OCI-LY1 (cell line): ENCODE data around the gene POLR1A.

Experiments
- H2AFZ ChIP-seq: fragments of 200-600 bp; sonication (generic), shearing (Covaris generic); 2 replicates; pipeline ENCODE4 v1.6.0; 2014; ENCODE audit warnings: antibody characterized with exemption, mild to moderate bottlenecking, low read length
- H3F3A ChIP-seq: fragments of 200-600 bp; sonication (generic), shearing (Covaris generic); 2 replicates; pipeline ENCODE4 v1.6.0; 2014; ENCODE audit warnings: mild to moderate bottlenecking, antibody characterized with exemption, low read length, moderate library complexity; ENCODE audit not compliant: insufficient read depth
- H3K27ac ChIP-seq: fragments of 200-600 bp; sonication (generic); 2 replicates; pipeline ENCODE4 v1.5.1; 2014; ENCODE audit warnings: low read length, mixed run types, mild to moderate bottlenecking, low read depth; ENCODE audit not compliant: poor library complexity, severe bottlenecking
- H3K27me3 ChIP-seq: fragments of 200-600 bp; sonication (generic); 2 replicates; pipeline ENCODE4 v1.6.0; 2014; ENCODE audit warnings: antibody characterized with exemption, mild to moderate bottlenecking, low read length, moderate library complexity; ENCODE audit not compliant: insufficient read depth
- H3K36me3 ChIP-seq: fragments of 200-600 bp; sonication (generic); 2 replicates; pipeline ENCODE4 v1.6.1; 2014; ENCODE audit warnings: mild to moderate bottlenecking, antibody characterized with exemption, low read length, moderate library complexity, mixed read lengths; ENCODE audit not compliant: insufficient read depth
- H3K4me1 ChIP-seq: fragments of 200-600 bp; sonication (generic); 2 replicates; pipeline ENCODE4 v1.5.1; 2014; ENCODE audit warnings: mild to moderate bottlenecking, low read length, moderate library complexity; ENCODE audit not compliant: insufficient read depth, severe bottlenecking
- H3K4me2 ChIP-seq: fragments of 200-600 bp; sonication (generic), shearing (Covaris generic); 2 replicates; pipeline ENCODE4 v1.6.1; 2014; ENCODE audit warnings: low read length
- H3K4me3 ChIP-seq: fragments of 200-600 bp; sonication (generic); 2 replicates; pipeline ENCODE4 v1.5.1; 2014; ENCODE audit warnings: low read length, low read depth, mild to moderate bottlenecking, mixed read lengths; ENCODE audit not compliant: poor library complexity, severe bottlenecking
- H3K79me2 ChIP-seq: fragments of 200-600 bp; shearing (Covaris generic); 2 replicates; pipeline ENCODE4 v1.6.1; 2016; ENCODE audit warnings: mixed run types, low read length, mixed read lengths; ENCODE audit not compliant: insufficient read depth
- H3K9ac ChIP-seq: fragments of 200-600 bp; sonication (generic), shearing (Covaris generic); 2 replicates; pipeline ENCODE4 v1.6.1; 2014; ENCODE audit warnings: mild to moderate bottlenecking, low read length, mixed read lengths
- H3K9me2 ChIP-seq: fragments of 200-600 bp; sonication (generic), shearing (Covaris generic); 2 replicates; pipeline ENCODE4 v1.6.1; 2014; ENCODE audit warnings: low read depth, mild to moderate bottlenecking, low read length, mixed read lengths
- H3K9me3 ChIP-seq: fragments of 200-600 bp; shearing (Covaris generic); 2 replicates; pipeline ENCODE4 v1.6.1; 2014; ENCODE audit warnings: low read length, mixed read lengths
- H4K20me1 ChIP-seq: fragments of 200-600 bp; sonication (generic), shearing (Covaris generic); 2 replicates; pipeline ENCODE4 v1.6.0; 2016; ENCODE audit warnings: mild to moderate bottlenecking, low read length; ENCODE audit not compliant: insufficient read depth
- CTCF ChIP-seq: fragments of 200-600 bp; sonication (generic), shearing (Covaris generic); IDR thresholded peaks from 2 replicates; pipeline ENCODE4 v1.5.1; 2017; ENCODE audit warnings: mild to moderate bottlenecking, antibody characterized with exemption, low read length, moderate library complexity, mixed read lengths
- EZH2 ChIP-seq: fragments of 200-600 bp; sonication (generic), shearing (Covaris generic); IDR thresholded peaks from 2 replicates; pipeline ENCODE4 v1.8.0; 2017; ENCODE audit warnings: borderline replicate concordance, mixed run types, mild to moderate bottlenecking, antibody characterized with exemption, low read length, moderate library complexity, mixed read lengths

The POLR1A gene

GRCh38 chr2:85997017-85997970, 108.4 kb downstream of the POLR1A start:
- Histone ChIP-seq H3K4me3 (no peak overlapping the region), H3K27me3 (no peaks in the 10 kb centered on the region), H3K9ac (no peak overlapping the region), H4K20me1 (no peaks in the 10 kb centered on the region), H3K9me3 (no peaks in the 10 kb centered on the region), H3K27ac (no peak overlapping the region), H2AFZ (no peak overlapping the region), H3F3A (no peaks in the 10 kb centered on the region), H3K36me3 (no peaks in the 10 kb centered on the region), H3K79me2 (no peaks in the 10 kb centered on the region), H3K9me2 (no peaks in the 10 kb centered on the region), H3K4me1 (peaks cover 29% of the 10 kb centered on the region), H3K4me2 (no peak overlapping the region)
- no peak for TF ChIP-seq CTCF
- TF ChIP-seq EZH2 = no peak

GRCh38 chr2:85996591-85996990, 109.1 kb downstream of the POLR1A start:
- H3K9ac ChIP-seq = no peak overlapping the region
- no peak overlapping the region for H3K4me3 ChIP-seq
- no peaks in the 10 kb centered on the region for H3K9me2 ChIP-seq
- no peak overlapping the region for H3K4me2 ChIP-seq
- H3F3A ChIP-seq = no peaks in the 10 kb centered on the region
- no peak for TF ChIP-seq EZH2
- TF ChIP-seq CTCF = no peak
- H2AFZ ChIP-seq = no peak overlapping the region
- H3K27ac ChIP-seq = no peak overlapping the region
- no peaks in the 10 kb centered on the region for H3K27me3 ChIP-seq
- no peaks in the 10 kb centered on the region for H3K36me3 ChIP-seq
- no peaks in the 10 kb centered on the region for H3K79me2 ChIP-seq
- H4K20me1 ChIP-seq = no peaks in the 10 kb centered on the region
- H3K9me3 ChIP-seq = no peaks in the 10 kb centered on the region
- peaks cover 29% of the 10 kb centered on the region for H3K4me1 ChIP-seq

DNA sequence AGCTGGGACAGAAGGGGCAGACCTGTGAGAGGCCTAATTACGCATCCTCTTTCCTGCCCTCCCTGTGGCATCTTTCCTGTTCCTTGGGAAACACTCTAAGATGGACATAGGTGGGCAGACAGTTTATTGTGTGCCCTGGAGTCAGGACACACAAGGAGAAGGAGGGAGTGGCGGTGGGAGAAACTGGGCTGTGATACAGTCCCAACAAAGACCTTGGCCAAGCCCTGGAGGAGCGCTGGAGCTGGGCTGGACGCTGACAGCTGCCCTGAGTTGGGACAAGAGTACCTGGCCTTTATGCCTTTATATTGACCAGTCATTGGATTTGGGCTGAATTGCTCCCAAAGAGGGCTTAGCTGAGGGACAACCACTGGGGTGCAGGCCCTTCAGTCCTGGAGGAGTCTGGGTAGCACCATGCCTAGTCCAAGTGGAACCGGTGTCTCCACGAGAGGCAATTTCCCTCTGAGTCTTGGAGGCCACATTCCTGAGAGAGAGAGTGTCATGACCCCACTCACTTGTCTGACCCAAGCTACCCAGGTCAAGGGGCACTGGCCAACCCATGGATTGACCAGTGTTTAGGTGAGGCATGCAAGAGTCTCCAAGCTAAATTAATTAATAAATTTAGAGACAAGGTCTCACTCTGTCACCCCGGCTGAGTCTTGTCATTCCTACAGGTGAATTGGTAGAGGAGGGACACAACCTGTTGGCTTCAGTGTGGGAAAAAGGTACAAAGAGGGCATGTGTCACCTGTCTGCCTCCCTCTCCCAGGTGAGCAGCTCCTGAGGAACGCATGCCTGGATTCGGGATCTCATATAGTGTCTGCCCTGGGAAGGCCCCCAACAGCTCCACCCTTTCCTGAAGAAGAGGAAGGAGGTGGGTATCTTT, 109.8 kb downstream of the POLR1A start:
- TF ChIP-seq EZH2 (no peak), CTCF (no peak)
- Histone ChIP-seq H3F3A (no peaks in the 10 kb centered on the region), H3K4me1 (peaks cover 29% of the 10 kb centered on the region), H3K4me2 (no peak overlapping the region), H3K27me3 (no peaks in the 10 kb centered on the region), H3K4me3 (no peak overlapping the region), H3K9me2 (no peaks in the 10 kb centered on the region), H3K27ac (no peak overlapping the region), H3K79me2 (no peaks in the 10 kb centered on the region), H4K20me1 (no peaks in the 10 kb centered on the region), H2AFZ (no peak overlapping the region), H3K9ac (no peak overlapping the region), H3K9me3 (no peaks in the 10 kb centered on the region), H3K36me3 (no peaks in the 10 kb centered on the region)
